Daoy (cell line): ENCODE measurements around the gene GATB. TPM values are rescaled to one million over a fixed set of nuclear protein-coding genes. Genes with fewer than 3 reads are reported as not detected.
A peak's percentile ranks its signal among the peaks of the same experiment; 100 is the strongest.

Source experiments
- DNase-seq: peaks from one replicate; pipeline ENCODE4 v3.0.0-alpha.2; 2015; ENCODE audit warnings: low read depth
- total RNA-seq: library from RNA; depleted of rRNA; stranded (reverse); fragments of >200 nt; shearing (Covaris generic); gene quantifications from 2 replicates; pipeline ENCODE4 v1.2.3, GENCODE V29; 2014

Gene GATB
- total RNA-seq, 1 experiment from 2014 or later, result 16.4 TPM

- DNase-seq, result no peak
These were observed 85.3 kb downstream of the GATB start for GRCh38 chr4:151675411-151675971.

- DNase-seq, result no peak
These were observed 85.9 kb downstream of the GATB start for GRCh38 chr4:151674804-151675391.

- no peak for DNase-seq
These were observed 86.8 kb downstream of the GATB start for GRCh38 chr4:151673908-151674520.

- no peak for DNase-seq
These were observed 87.8 kb downstream of the GATB start for GRCh38 chr4:151672996-151673395.

- DNase-seq, result no peak
These were observed 89.2 kb downstream of the GATB start for GRCh38 chr4:151671541-151672059.

- no peak for DNase-seq
These were observed 90.0 kb downstream of the GATB start for GRCh38 chr4:151670843-151671242.

GRCh38 chr4:151669990-151670389 lies 90.8 kb downstream of the GATB start:
- DNase-seq, result no peak

- no peak for DNase-seq
These were observed 92.0 kb downstream of the GATB start for GRCh38 chr4:151668689-151669402.

GRCh38 chr4:151667666-151668065 lies 93.1 kb downstream of the GATB start:
- no peak for DNase-seq

GRCh38 chr4:151667048-151667447 lies 93.8 kb downstream of the GATB start:
- DNase-seq, result no peak

- DNase-seq, result no peak
These were observed 94.3 kb downstream of the GATB start for GRCh38 chr4:151666501-151666900.

GRCh38 chr4:151665785-151666127 lies 95.1 kb downstream of the GATB start:
- no peak for DNase-seq

- DNase-seq, result no peak
These were observed 95.6 kb downstream of the GATB start for GRCh38 chr4:151665022-151665784.

- DNase-seq, result no peak
These were observed 96.5 kb downstream of the GATB start for GRCh38 chr4:151664289-151664688.

- no peak for DNase-seq
These were observed 97.7 kb downstream of the GATB start for GRCh38 chr4:151663109-151663508.

- no peak for DNase-seq
These were observed 98.9 kb downstream of the GATB start for GRCh38 chr4:151661873-151662272.

GRCh38 chr4:151660676-151661075 lies 100.1 kb downstream of the GATB start:
- no peak for DNase-seq

- no peak for DNase-seq
These were observed 101.0 kb downstream of the GATB start for GRCh38 chr4:151659601-151660364.

- peak; percentile 13 for DNase-seq
These were observed 101.7 kb downstream of the GATB start for GRCh38 chr4:151658959-151659600.

- DNase-seq, result no peak
These were observed 102.9 kb downstream of the GATB start for GRCh38 chr4:151657896-151658295.

GRCh38 chr4:151656058-151656457 lies 104.7 kb downstream of the GATB start:
- no peak for DNase-seq
